ENCODE measurements around the gene ITGA3.

- TF ChIP-seq, protein P1, sequence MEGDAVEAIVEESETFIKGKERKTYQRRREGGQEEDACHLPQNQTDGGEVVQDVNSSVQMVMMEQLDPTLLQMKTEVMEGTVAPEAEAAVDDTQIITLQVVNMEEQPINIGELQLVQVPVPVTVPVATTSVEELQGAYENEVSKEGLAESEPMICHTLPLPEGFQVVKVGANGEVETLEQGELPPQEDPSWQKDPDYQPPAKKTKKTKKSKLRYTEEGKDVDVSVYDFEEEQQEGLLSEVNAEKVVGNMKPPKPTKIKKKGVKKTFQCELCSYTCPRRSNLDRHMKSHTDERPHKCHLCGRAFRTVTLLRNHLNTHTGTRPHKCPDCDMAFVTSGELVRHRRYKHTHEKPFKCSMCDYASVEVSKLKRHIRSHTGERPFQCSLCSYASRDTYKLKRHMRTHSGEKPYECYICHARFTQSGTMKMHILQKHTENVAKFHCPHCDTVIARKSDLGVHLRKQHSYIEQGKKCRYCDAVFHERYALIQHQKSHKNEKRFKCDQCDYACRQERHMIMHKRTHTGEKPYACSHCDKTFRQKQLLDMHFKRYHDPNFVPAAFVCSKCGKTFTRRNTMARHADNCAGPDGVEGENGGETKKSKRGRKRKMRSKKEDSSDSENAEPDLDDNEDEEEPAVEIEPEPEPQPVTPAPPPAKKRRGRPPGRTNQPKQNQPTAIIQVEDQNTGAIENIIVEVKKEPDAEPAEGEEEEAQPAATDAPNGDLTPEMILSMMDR (IDR thresholded peaks at IDR 0.05), result no peak
- TF ChIP-seq POLR2A (IDR thresholded peaks at IDR 0.05), result no peak
Observed at GRCh38 chr17:50053654-50053960, 2.3 kb upstream of the ITGA3 start.
